Tibial nerve (tissue), 3 donors: ENCODE data around the gene RNF126.

Experiments used
- CTCF ChIP-seq, 5 experiments: fragments of 200-600 bp in 3 of 5; fragments of 450-650 bp in 2 of 5; sonication (generic) in 3 of 5; IDR thresholded peaks; one replicate each; pipeline ENCODE4 v1.5.1; 2016 to 2019; ENCODE audit warnings: antibody characterized with exemption in 5 of 5, mild to moderate bottlenecking in 3 of 5, moderate library complexity in 2 of 5
- POLR2A ChIP-seq, 2 donors: fragments of 450-650 bp; IDR thresholded peaks; one replicate each; pipeline ENCODE4 v1.6.1; 2017; ENCODE audit warnings: antibody characterized with exemption in 2 of 2, mild to moderate bottlenecking in 2 of 2, moderate library complexity in 2 of 2

DNA sequence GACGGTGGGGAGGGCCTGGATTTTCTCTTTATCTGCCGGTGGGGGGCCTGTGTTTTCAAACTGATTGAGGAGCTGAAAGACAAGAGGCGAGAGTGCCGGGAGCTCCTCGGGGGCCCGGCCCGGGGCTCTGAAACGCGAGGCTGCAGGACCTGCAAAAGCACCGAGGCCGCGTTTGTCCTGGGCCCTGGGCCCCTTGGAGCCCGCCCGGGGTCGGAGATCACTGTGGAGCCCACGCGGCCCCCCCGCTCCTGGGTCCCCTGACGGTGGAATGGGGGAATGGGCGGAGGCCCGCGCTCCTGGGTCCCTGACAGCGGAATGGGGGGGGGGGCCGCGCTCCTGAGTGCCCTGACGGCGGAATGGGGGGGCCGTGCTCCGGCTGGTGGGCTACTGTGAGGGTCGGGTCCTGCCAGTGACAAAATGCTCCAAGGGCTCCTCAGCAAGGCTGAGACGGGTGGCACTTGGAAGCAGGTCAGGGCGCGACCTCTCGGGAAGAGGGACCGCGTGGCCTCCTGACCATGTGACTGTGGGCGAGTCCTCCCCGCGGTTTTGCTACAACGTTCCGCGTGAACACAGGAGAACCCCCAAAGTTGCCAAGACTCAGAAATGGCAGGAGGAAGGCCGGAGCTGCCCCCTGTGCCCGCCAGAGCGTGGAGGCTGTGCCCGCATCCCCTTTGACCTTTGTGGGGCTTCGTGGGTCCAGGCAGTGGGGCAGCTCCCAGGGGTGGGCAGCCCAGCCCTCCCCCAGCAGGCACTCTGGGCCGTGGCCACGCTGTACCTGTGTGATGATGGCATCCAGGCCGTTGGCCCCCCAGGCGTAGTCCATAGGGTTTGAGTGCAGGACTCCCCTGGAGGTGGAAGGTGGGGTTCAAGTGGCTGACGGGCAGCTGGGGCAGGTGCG, 13.9 kb downstream of the RNF126 start:
- TF ChIP-seq CTCF (IDR thresholded peaks at IDR 0.05) (no peak), POLR2A (IDR thresholded peaks at IDR 0.05) (no peak)
